Sciatic nerve (tissue), 2 donors: Measurements from ENCODE around the gene CTNS. TPM values are rescaled to one million over a fixed set of nuclear protein-coding genes. Genes with fewer than 3 reads are reported as not detected.

Experiments used
- ATAC-seq: fragments of 200-7000 bp; cut with Tn5 transposase; one replicate; pipeline ENCODE4 v1.9.1; 2020; ENCODE audit warnings: mild to moderate bottlenecking, moderate library complexity
- DNase-seq: peaks from one replicate; pipeline ENCODE4 v3.0.0-alpha.2; 2020; ENCODE audit warnings: low spot score
- intact Hi-C: fragments of 100-400 bp; cut with DNase I; formaldehyde crosslinking; loops from one replicate; pipeline ENCODE4 v1.14.2; 2022
- total RNA-seq: library from RNA; stranded (reverse); fragmentation: NEBNext Ultra II Directional; extraction: Animal tissue kit (Norgen Biotek cat#: 25700); gene quantifications from one replicate; pipeline ENCODE4 v1.2.1, GENCODE V29; 2021
- donor health status: DM: no; HTN: no; CAD: no.
- donor health status: DM: no; HTN: no; CAD: no.

Gene CTNS
- total RNA-seq, 1 donor from 2014 or later, result 15.7 TPM

GRCh38 chr17:3615160-3615870 is 21.2 kb upstream of the CTNS start:
- DNase-seq (no peak), ATAC-seq (no peak)
- intact Hi-C loops, result no loop called here

- intact Hi-C loops, result no loop called here
- ATAC-seq, result no peak
- no peak for DNase-seq
These were observed 15.3 kb upstream of the CTNS start for GRCh38 chr17:3621146-3621720.

- ATAC-seq (no peak), DNase-seq (no peak)
- intact Hi-C loops, result no loop called here
These were observed 13.5 kb upstream of the CTNS start for GRCh38 chr17:3622977-3623594.

GRCh38 chr17:3626831-3627768 is 9.5 kb upstream of the CTNS start:
- ATAC-seq (no peak), DNase-seq (no peak)
- intact Hi-C loops, result no loop called here

GRCh38 chr17:3627769-3628167 is 8.8 kb upstream of the CTNS start:
- ATAC-seq, result no peak
- no peak for DNase-seq
- intact Hi-C loops, result no loop called here

GRCh38 chr17:3630781-3631180 is 5.8 kb upstream of the CTNS start:
- DNase-seq (no peak), ATAC-seq (no peak)
- intact Hi-C loops, result no loop called here

GRCh38 chr17:3632287-3632686 is 4.3 kb upstream of the CTNS start:
- intact Hi-C loops, result no loop called here
- DNase-seq (no peak), ATAC-seq (no peak)

GRCh38 chr17:3635474-3636153 is 946 bp upstream of the CTNS start:
- no peak for ATAC-seq
- intact Hi-C loops, result no loop called here
- DNase-seq, result no peak

GRCh38 chr17:3636908-3637373 is 381 bp downstream of the CTNS start:
- no peak for DNase-seq
- intact Hi-C loops, result no loop called here
- no peak for ATAC-seq

- ATAC-seq (peak; percentile 8), DNase-seq (no peak)
- intact Hi-C loops, result no loop called here
These were observed 3.5 kb downstream of the CTNS start for GRCh38 chr17:3639981-3640596.

GRCh38 chr17:3641014-3641413 is 4.5 kb downstream of the CTNS start:
- ATAC-seq, result no peak
- DNase-seq, result no peak
- intact Hi-C loops, result no loop called here

- DNase-seq (no peak), ATAC-seq (no peak)
- intact Hi-C loops, result no loop called here
These were observed 5.3 kb downstream of the CTNS start for GRCh38 chr17:3641717-3642486.

GRCh38 chr17:3643889-3644349 is 7.4 kb downstream of the CTNS start:
- ATAC-seq (no peak), DNase-seq (no peak)
- intact Hi-C loops, result no loop called here

- intact Hi-C loops, result no loop called here
- ATAC-seq, result no peak
- no peak for DNase-seq
These were observed 8.8 kb downstream of the CTNS start for GRCh38 chr17:3645310-3645709.

- no peak for ATAC-seq
- intact Hi-C loops, result no loop called here
- DNase-seq, result no peak
These were observed 10.7 kb downstream of the CTNS start for GRCh38 chr17:3647251-3647650.

- intact Hi-C loops, result no loop called here
- DNase-seq (no peak), ATAC-seq (peak; percentile 81)
These were observed 11.4 kb downstream of the CTNS start for GRCh38 chr17:3647769-3648555.

- intact Hi-C loops, result loop anchor here (10.0 kb wide), 1 partner anchor 111 kb away; no protein-coding TSS in a partner anchor
- no peak for DNase-seq
- ATAC-seq, result no peak
These were observed 19.2 kb downstream of the CTNS start for GRCh38 chr17:3655766-3656165.
